ENCODE results near the gene NCS1.
A peak's percentile ranks its signal among the peaks of the same experiment; 100 is the strongest.

NCS1 gene

GRCh38 chr9:130197888-130198287 is 25.7 kb downstream of the NCS1 start:
- no peak overlapping the region for H3K27ac ChIP-seq
- no peak overlapping the region for H2AFZ ChIP-seq
- no peaks in the 10 kb centered on the region for H3K79me2 ChIP-seq
- H3K4me2 ChIP-seq (ENCODE audit: low read length) = no peak overlapping the region
- H3K4me3 ChIP-seq (ENCODE audit: low read depth, low read length) = no peak overlapping the region
- TF ChIP-seq CTCF (IDR thresholded peaks at IDR 0.05) = no peak
- H3K4me1 ChIP-seq = no peaks in the 10 kb centered on the region
- no peaks in the 10 kb centered on the region for H3K36me3 ChIP-seq (ENCODE audit: control insufficient read depth, insufficient read depth, low read length)
- H3K27me3 ChIP-seq (ENCODE audit: control insufficient read depth, insufficient read depth, low read length) = no peaks in the 10 kb centered on the region
- no peaks in the 10 kb centered on the region for H3K9me3 ChIP-seq (ENCODE audit: control insufficient read depth, low read length)
- H3K9ac ChIP-seq = no peak overlapping the region

- Histone ChIP-seq H3K9ac (no peak overlapping the region), H3K27ac (no peak overlapping the region)
Measured at GRCh38 chr9:130198501-130199179, 26.4 kb downstream of the NCS1 start.

GRCh38 chr9:130199605-130200004 is 27.4 kb downstream of the NCS1 start:
- no peaks in the 10 kb centered on the region for H3K27me3 ChIP-seq (ENCODE audit: control insufficient read depth, insufficient read depth, low read length)
- H3K9me3 ChIP-seq (ENCODE audit: control insufficient read depth, low read length) = no peaks in the 10 kb centered on the region
- H3K4me3 ChIP-seq (ENCODE audit: low read depth, low read length) = no peak overlapping the region
- no peaks in the 10 kb centered on the region for H3K36me3 ChIP-seq (ENCODE audit: control insufficient read depth, insufficient read depth, low read length)
- H3K4me1 ChIP-seq = no peaks in the 10 kb centered on the region
- H3K27ac ChIP-seq = no peak overlapping the region
- H3K4me2 ChIP-seq (ENCODE audit: low read length) = peak overlapping the region; percentile 42
- no peak overlapping the region for H3K9ac ChIP-seq
- no peak for TF ChIP-seq CTCF (IDR thresholded peaks at IDR 0.05)
- no peak overlapping the region for H2AFZ ChIP-seq
- H3K79me2 ChIP-seq = no peaks in the 10 kb centered on the region

More at GRCh38 chr9:130198501-130199179, 26.4 kb downstream of the NCS1 start:
- no peaks in the 10 kb centered on the region for H3K4me1 ChIP-seq
- H3K9me3 ChIP-seq (ENCODE audit: control insufficient read depth, low read length) = no peaks in the 10 kb centered on the region
- H3K36me3 ChIP-seq (ENCODE audit: control insufficient read depth, insufficient read depth, low read length) = no peaks in the 10 kb centered on the region
- no peak for TF ChIP-seq CTCF (IDR thresholded peaks at IDR 0.05)
- no peak overlapping the region for H2AFZ ChIP-seq
- no peak overlapping the region for H3K4me3 ChIP-seq (ENCODE audit: low read depth, low read length)
- H3K4me2 ChIP-seq (ENCODE audit: low read length) = no peak overlapping the region
- H3K27me3 ChIP-seq (ENCODE audit: control insufficient read depth, insufficient read depth, low read length) = no peaks in the 10 kb centered on the region
- no peaks in the 10 kb centered on the region for H3K79me2 ChIP-seq

GRCh38 chr9:130200038-130200849 is 28.0 kb downstream of the NCS1 start:
- Histone ChIP-seq H3K9ac (no peak overlapping the region), H3K79me2 (no peaks in the 10 kb centered on the region), H3K4me1 (no peaks in the 10 kb centered on the region), H2AFZ (no peak overlapping the region), H3K36me3 (ENCODE audit: control insufficient read depth, insufficient read depth, low read length) (no peaks in the 10 kb centered on the region), H3K4me2 (ENCODE audit: low read length) (peak overlapping the region; percentile 42), H3K4me3 (ENCODE audit: low read depth, low read length) (no peak overlapping the region), H3K27ac (no peak overlapping the region), H3K9me3 (ENCODE audit: control insufficient read depth, low read length) (no peaks in the 10 kb centered on the region), H3K27me3 (ENCODE audit: control insufficient read depth, insufficient read depth, low read length) (no peaks in the 10 kb centered on the region)
- no peak for TF ChIP-seq CTCF (IDR thresholded peaks at IDR 0.05)

All from parathyroid adenoma (tissue), 2 donors.